ENCODE measurements around the gene TMEM271.

TMEM271 gene

DNA sequence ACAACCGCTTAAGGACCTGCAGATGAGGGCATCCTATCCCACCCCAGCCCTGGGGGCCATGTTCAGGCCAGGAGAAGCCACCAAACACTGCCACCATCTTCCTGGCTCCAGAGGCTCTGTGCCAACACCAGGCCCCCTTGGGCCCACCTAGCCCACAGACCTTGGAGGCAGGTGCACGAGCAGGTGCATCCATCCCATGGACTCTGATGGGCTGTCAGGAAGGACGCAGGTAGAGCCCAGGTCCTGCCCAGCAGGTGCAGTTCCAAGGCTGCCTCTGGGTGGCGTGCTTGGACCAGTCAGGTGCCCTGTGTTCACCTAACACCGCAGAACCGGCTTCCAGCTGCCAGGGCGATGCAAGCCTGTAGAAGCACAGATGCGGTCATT lies 26.5 kb upstream of the TMEM271 start:
- Histone ChIP-seq H3K27me3 (ENCODE audit: insufficient read depth, poor library complexity, severe bottlenecking) (no peaks in the 10 kb centered on the region), H3K27ac (replicated peaks) (no peak overlapping the region), H3K4me3 (replicated peaks; ENCODE audit: insufficient read depth, low read length) (no peak overlapping the region)
- DNase-seq (ENCODE audit: low read depth in 1 of 2, low spot score in 1 of 2), result no peak
- TF ChIP-seq GABPA (IDR thresholded peaks at IDR 0.05; ENCODE audit: low read depth) (no peak), SPI1 (IDR thresholded peaks at IDR 0.05; ENCODE audit: borderline replicate concordance, low read depth) (no peak), POLR2AphosphoS5 (IDR thresholded peaks at IDR 0.05; ENCODE audit: low read depth) (no peak)
- TF ChIP-seq, protein P1, sequence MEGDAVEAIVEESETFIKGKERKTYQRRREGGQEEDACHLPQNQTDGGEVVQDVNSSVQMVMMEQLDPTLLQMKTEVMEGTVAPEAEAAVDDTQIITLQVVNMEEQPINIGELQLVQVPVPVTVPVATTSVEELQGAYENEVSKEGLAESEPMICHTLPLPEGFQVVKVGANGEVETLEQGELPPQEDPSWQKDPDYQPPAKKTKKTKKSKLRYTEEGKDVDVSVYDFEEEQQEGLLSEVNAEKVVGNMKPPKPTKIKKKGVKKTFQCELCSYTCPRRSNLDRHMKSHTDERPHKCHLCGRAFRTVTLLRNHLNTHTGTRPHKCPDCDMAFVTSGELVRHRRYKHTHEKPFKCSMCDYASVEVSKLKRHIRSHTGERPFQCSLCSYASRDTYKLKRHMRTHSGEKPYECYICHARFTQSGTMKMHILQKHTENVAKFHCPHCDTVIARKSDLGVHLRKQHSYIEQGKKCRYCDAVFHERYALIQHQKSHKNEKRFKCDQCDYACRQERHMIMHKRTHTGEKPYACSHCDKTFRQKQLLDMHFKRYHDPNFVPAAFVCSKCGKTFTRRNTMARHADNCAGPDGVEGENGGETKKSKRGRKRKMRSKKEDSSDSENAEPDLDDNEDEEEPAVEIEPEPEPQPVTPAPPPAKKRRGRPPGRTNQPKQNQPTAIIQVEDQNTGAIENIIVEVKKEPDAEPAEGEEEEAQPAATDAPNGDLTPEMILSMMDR (IDR thresholded peaks at IDR 0.05; ENCODE audit: insufficient read depth, low read length), result no peak
- TF ChIP-seq, protein P2, sequence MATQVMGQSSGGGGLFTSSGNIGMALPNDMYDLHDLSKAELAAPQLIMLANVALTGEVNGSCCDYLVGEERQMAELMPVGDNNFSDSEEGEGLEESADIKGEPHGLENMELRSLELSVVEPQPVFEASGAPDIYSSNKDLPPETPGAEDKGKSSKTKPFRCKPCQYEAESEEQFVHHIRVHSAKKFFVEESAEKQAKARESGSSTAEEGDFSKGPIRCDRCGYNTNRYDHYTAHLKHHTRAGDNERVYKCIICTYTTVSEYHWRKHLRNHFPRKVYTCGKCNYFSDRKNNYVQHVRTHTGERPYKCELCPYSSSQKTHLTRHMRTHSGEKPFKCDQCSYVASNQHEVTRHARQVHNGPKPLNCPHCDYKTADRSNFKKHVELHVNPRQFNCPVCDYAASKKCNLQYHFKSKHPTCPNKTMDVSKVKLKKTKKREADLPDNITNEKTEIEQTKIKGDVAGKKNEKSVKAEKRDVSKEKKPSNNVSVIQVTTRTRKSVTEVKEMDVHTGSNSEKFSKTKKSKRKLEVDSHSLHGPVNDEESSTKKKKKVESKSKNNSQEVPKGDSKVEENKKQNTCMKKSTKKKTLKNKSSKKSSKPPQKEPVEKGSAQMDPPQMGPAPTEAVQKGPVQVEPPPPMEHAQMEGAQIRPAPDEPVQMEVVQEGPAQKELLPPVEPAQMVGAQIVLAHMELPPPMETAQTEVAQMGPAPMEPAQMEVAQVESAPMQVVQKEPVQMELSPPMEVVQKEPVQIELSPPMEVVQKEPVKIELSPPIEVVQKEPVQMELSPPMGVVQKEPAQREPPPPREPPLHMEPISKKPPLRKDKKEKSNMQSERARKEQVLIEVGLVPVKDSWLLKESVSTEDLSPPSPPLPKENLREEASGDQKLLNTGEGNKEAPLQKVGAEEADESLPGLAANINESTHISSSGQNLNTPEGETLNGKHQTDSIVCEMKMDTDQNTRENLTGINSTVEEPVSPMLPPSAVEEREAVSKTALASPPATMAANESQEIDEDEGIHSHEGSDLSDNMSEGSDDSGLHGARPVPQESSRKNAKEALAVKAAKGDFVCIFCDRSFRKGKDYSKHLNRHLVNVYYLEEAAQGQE (IDR thresholded peaks at IDR 0.05; ENCODE audit: insufficient replicate concordance, low read depth), result no peak

DNA sequence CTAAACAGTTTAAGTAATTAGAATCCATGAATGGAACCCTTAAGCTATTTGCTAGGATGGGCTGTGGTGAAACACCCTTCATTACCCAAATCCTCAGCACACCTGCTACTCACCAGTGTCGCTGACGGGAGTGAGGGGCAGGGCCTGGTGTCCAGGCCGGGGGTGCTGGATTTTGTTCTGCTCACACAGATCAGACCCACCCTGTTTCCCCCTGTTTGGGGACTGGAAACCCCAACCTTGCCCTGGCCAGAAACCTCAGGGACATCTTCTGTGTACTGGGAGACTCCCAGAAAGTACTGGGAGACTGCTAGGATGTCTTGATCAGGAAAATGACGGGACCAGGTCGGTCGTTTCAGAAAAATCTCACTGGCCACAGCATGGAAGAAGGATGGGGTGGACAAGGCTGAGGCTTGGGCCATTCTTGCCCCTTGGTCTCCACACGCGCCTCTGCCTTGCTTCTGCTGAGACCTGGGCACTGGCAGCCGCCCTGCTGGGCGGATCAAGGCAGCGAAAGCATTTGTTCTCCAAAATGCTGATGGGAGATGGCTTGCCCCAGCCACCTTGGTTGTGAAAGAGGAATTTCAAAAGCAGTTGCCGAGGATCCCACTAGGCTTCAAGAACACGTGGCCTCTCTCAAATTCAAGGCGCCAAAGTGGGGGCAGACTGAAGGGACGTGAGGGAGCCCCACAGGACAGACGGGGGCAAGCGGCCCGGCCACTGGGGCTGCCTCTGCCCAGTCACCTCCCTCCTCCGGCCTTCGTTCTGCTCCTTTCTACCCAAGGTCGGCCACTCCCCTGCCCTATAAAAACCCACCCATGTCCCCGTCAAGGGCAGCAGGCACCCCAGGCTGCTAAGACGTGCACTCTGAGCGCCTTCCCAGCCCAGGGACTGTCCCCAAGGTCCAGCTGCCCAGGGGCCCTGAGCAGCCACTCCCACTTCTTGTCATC lies 25.8 kb upstream of the TMEM271 start:
- H3K27ac ChIP-seq (replicated peaks), result no peak overlapping the region

DNA sequence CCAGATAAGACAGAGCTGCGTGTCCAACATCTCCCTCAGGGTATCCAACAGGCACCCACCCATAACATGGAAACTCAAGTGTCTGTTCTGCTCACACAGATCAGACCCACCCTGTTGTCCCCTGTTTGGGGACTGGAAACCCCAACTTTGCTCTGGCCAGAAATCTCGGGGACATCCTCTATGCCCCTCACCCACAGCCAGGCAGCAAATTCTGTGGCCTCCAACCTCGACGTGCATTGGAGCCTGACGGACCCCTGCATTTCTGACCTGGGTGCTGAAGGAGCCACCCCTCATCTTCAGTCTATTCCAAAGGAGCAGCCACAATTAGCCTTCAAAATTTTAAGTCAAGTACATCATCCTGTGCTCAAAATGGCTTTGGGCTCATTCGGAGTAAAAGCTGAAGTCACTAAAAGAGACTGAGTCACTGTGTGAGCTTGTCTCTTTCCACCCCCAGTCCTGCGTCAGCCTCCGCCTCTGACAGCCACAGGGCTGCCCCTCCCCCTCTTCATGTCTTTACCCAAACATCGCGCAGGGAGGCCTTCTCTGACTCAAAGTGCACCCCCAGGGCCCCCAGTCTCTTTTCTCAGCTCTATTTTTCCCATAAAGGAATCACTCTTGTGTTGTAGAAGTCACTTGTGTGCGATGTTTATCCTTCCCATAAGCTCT lies 24.9 kb upstream of the TMEM271 start:
- no peak overlapping the region for H3K27ac ChIP-seq (replicated peaks)
- H3K4me3 ChIP-seq (replicated peaks; ENCODE audit: insufficient read depth, low read length), result no peak overlapping the region
- no peak for DNase-seq (ENCODE audit: low read depth in 1 of 2, low spot score in 1 of 2)
- TF ChIP-seq SPI1 (IDR thresholded peaks at IDR 0.05; ENCODE audit: borderline replicate concordance, low read depth) (no peak), POLR2AphosphoS5 (IDR thresholded peaks at IDR 0.05; ENCODE audit: low read depth) (no peak), GABPA (IDR thresholded peaks at IDR 0.05; ENCODE audit: low read depth) (no peak)
- TF ChIP-seq, protein P2 (IDR thresholded peaks at IDR 0.05; ENCODE audit: insufficient replicate concordance, low read depth), result no peak
- TF ChIP-seq, protein P1 (IDR thresholded peaks at IDR 0.05; ENCODE audit: insufficient read depth, low read length), result no peak
- H3K27me3 ChIP-seq (ENCODE audit: insufficient read depth, poor library complexity, severe bottlenecking), result no peaks in the 10 kb centered on the region

More for the DNA sequence above, 25.8 kb upstream of the TMEM271 start:
- TF ChIP-seq, protein P1 (IDR thresholded peaks at IDR 0.05; ENCODE audit: insufficient read depth, low read length), result no peak
- TF ChIP-seq, protein P2 (IDR thresholded peaks at IDR 0.05; ENCODE audit: insufficient replicate concordance, low read depth), result no peak
- H3K4me3 ChIP-seq (replicated peaks; ENCODE audit: insufficient read depth, low read length), result no peak overlapping the region
- DNase-seq (ENCODE audit: low read depth in 1 of 2, low spot score in 1 of 2), result no peak
- H3K27me3 ChIP-seq (ENCODE audit: insufficient read depth, poor library complexity, severe bottlenecking), result no peaks in the 10 kb centered on the region

All from HL-60 (cell line).